Endothelial cell of umbilical vein (primary cell): ENCODE measurements around the gene S1PR4. TPM values are rescaled to one million over a fixed set of nuclear protein-coding genes. Genes with fewer than 3 reads are reported as not detected.
A peak's percentile ranks its signal among the peaks of the same experiment; 100 is the strongest.

Source experiments
- BruUV-seq: library from RNA; stranded (reverse); fragments of 400-500 nt; replicated peaks from 2 replicates; lab custom pipeline; 2021; lab: Mats Ljungman, UMichigan
- CTCF ChIA-PET: fragments of 300-600, 350-600 bp; sonication (Branson Sonifier 250); formaldehyde crosslinking; loops from one replicate; lab custom pipeline; 2021; ENCODE audit warnings: antibody characterized with exemption, inconsistent platforms; lab: Charles Lee
- POLR2A ChIA-PET: fragments of 300-600, 350-600 bp; sonication (Branson Sonifier 250); formaldehyde crosslinking; loops from one replicate; lab custom pipeline; 2021; ENCODE audit warnings: antibody characterized with exemption, inconsistent platforms; lab: Charles Lee
- DNase-seq: peaks from one replicate; pipeline ENCODE4 v3.0.0-alpha.2; 2011; ENCODE audit warnings: low read depth, low spot score
- FAIRE-seq: peaks from 2 replicates; lab custom pipeline; 2011; peaks lifted over from hg19 to GRCh38; lab: Jason Lieb, UNC
- H2AFZ ChIP-seq: 2 replicates; pipeline ENCODE4 v1.6.0; 2012; ENCODE audit warnings: low read depth, low read length, control low read depth, inconsistent platforms
- H3K27ac ChIP-seq: 2 replicates; pipeline ENCODE4 v1.5.1; 2011; ENCODE audit warnings: low read depth, mild to moderate bottlenecking, control low read depth, low read length, moderate library complexity; ENCODE audit not compliant: insufficient read depth
- H3K27me3 ChIP-seq, 2 experiments: 2 replicates each; pipeline versions ENCODE4 v1.6.0 to v1.6.1; 2011; ENCODE audit warnings: low read length in 2 of 2, mixed read lengths in 1 of 2; ENCODE audit not compliant: control insufficient read depth in 2 of 2, insufficient read depth in 2 of 2
- H3K36me3 ChIP-seq, 2 experiments: 2 replicates in 1 of 2; 3 replicates in 1 of 2; pipeline ENCODE4 v1.5.1; 2011; ENCODE audit warnings: low read length in 2 of 2, mild to moderate bottlenecking in 1 of 2, moderate library complexity in 1 of 2; ENCODE audit not compliant: control insufficient read depth in 2 of 2, insufficient read depth in 2 of 2; ENCODE audit errors: extremely low read depth in 1 of 2
- H3K4me1 ChIP-seq: 3 replicates; pipeline ENCODE4 v1.5.1; 2011; ENCODE audit warnings: mild to moderate bottlenecking, low read length; ENCODE audit not compliant: control insufficient read depth, insufficient read depth; ENCODE audit errors: extremely low read depth
- H3K4me2 ChIP-seq: 2 replicates; pipeline ENCODE4 v1.6.1; 2011; ENCODE audit warnings: low read length, control low read depth, mixed read lengths; ENCODE audit not compliant: insufficient read depth
- H3K4me3 ChIP-seq, 3 experiments: fragments of 200-600 bp in 1 of 3; sonication (generic), shearing (Covaris generic) in 1 of 3; replicated peaks in 1 of 3; 2 replicates each; pipeline ENCODE4 v1.5.1; 2011 to 2016; ENCODE audit warnings: control low read depth in 3 of 3, low read length in 3 of 3, mild to moderate bottlenecking in 2 of 3, inconsistent platforms in 1 of 3, low read depth in 1 of 3, moderate library complexity in 1 of 3; ENCODE audit not compliant: insufficient read depth in 1 of 3
- H3K79me2 ChIP-seq: 2 replicates; pipeline ENCODE4 v1.6.0; 2012; ENCODE audit warnings: low read length, inconsistent platforms; ENCODE audit not compliant: control insufficient read depth, insufficient read depth
- H3K9ac ChIP-seq: replicated peaks from 2 replicates; pipeline ENCODE3; 2011; ENCODE audit warnings: low read length, control low read depth; ENCODE audit not compliant: insufficient read depth; ENCODE audit errors: extremely low read depth
- H3K9me1 ChIP-seq: replicated peaks from 3 replicates; pipeline ENCODE4 v1.6.0; 2011; ENCODE audit warnings: mild to moderate bottlenecking, low read length; ENCODE audit not compliant: control insufficient read depth, insufficient read depth; ENCODE audit errors: extremely low read depth
- H3K9me3 ChIP-seq: replicated peaks from 2 replicates; pipeline ENCODE4 v1.5.1; 2012; ENCODE audit warnings: low read length, inconsistent platforms; ENCODE audit not compliant: control insufficient read depth, insufficient read depth
- H4K20me1 ChIP-seq: replicated peaks from 2 replicates; pipeline ENCODE3; 2011; ENCODE audit warnings: mild to moderate bottlenecking, low read length; ENCODE audit not compliant: control insufficient read depth, insufficient read depth; ENCODE audit errors: extremely low read depth
- EZH2 ChIP-seq: IDR thresholded peaks from 2 replicates; pipeline ENCODE4 v1.6.1; 2012; ENCODE audit warnings: borderline replicate concordance, low read depth, mild to moderate bottlenecking, moderate library complexity, low read length, inconsistent platforms; ENCODE audit not compliant: severe bottlenecking
- FOS ChIP-seq: IDR thresholded peaks from 2 replicates; pipeline ENCODE4 v1.6.1; 2011; ENCODE audit warnings: mild to moderate bottlenecking, low read length, moderate library complexity, borderline replicate concordance; ENCODE audit not compliant: insufficient read depth
- GATA2 ChIP-seq: IDR thresholded peaks from 2 replicates; pipeline ENCODE4 v1.7.0; 2011; ENCODE audit warnings: low read depth, mild to moderate bottlenecking, moderate library complexity, mixed read lengths, low read length; ENCODE audit not compliant: insufficient read length, insufficient read depth
- JUN ChIP-seq: IDR thresholded peaks from 2 replicates; pipeline ENCODE4 v1.6.1; 2011; ENCODE audit warnings: borderline replicate concordance, low read depth; ENCODE audit not compliant: insufficient read length, insufficient read depth
- MYC ChIP-seq: IDR thresholded peaks from one replicate; pipeline ENCODE4 v1.6.1; 2011; ENCODE audit warnings: mild to moderate bottlenecking, low read depth, low read length
- POLR2A ChIP-seq: IDR thresholded peaks from 2 replicates; pipeline ENCODE4 v1.6.1; 2012; ENCODE audit warnings: low read depth, mild to moderate bottlenecking, control low read depth, low read length
- POLR2AphosphoS5 ChIP-seq: IDR thresholded peaks from 2 replicates; pipeline ENCODE4 v1.6.1; 2012; ENCODE audit warnings: low read depth, mild to moderate bottlenecking, control low read depth, low read length, moderate library complexity; ENCODE audit not compliant: insufficient read depth
- dilution Hi-C: fragments of 300-500 bp; cut with MboI; formaldehyde crosslinking; loops from one replicate; pipeline ENCODE4 v1.15.0; 2019; ENCODE audit warnings: low sequenced_read_pairs; ENCODE audit not compliant: extremely low pct_ligation_motif_present
- intact Hi-C: fragments of 100-400 bp; cut with micrococcal nuclease; formaldehyde crosslinking; loops from one replicate; pipeline ENCODE4 v1.10.0; 2022
- polyA plus RNA-seq, 4 experiments: library from polyadenylated mRNA; depleted of rRNA in 3 of 4; stranded (reverse) in 3 of 4; unstranded in 1 of 4; fragments of >200 nt; gene quantifications; 2 replicates each; pipeline versions ENCODE4 v1.2.1 to v1.2.3, GENCODE V29; 2011 to 2012; ENCODE audit warnings: missing spikeins in 1 of 4
- total RNA-seq: library from RNA; stranded (reverse); gene quantifications from 2 replicates; pipeline ENCODE4 v1.2.3, GENCODE V29; 2021
- TF ChIP-seq, protein P1 (sequence below): IDR thresholded peaks from 2 replicates; pipeline ENCODE4 v1.6.1; 2011; ENCODE audit not compliant: insufficient read depth, insufficient read length
- TF ChIP-seq, protein P2 (sequence below), 2 donors: IDR thresholded peaks; 1 replicate in 1 of 2; 2 replicates in 1 of 2; pipeline ENCODE4 v1.5.1; 2011; ENCODE audit warnings: low read length in 2 of 2, mild to moderate bottlenecking in 2 of 2, moderate library complexity in 2 of 2, control low read depth in 1 of 2, inconsistent platforms in 1 of 2, low read depth in 1 of 2; ENCODE audit not compliant: insufficient read depth in 1 of 2; ENCODE audit errors: extremely low read depth in 1 of 2

The S1PR4 gene
- total and polyA plus RNA-seq, 2 donors (not counting 3 experiments of a cell fraction or from before 2014, with no cell fraction given), result 1.7 to 2.5 TPM

DNA sequence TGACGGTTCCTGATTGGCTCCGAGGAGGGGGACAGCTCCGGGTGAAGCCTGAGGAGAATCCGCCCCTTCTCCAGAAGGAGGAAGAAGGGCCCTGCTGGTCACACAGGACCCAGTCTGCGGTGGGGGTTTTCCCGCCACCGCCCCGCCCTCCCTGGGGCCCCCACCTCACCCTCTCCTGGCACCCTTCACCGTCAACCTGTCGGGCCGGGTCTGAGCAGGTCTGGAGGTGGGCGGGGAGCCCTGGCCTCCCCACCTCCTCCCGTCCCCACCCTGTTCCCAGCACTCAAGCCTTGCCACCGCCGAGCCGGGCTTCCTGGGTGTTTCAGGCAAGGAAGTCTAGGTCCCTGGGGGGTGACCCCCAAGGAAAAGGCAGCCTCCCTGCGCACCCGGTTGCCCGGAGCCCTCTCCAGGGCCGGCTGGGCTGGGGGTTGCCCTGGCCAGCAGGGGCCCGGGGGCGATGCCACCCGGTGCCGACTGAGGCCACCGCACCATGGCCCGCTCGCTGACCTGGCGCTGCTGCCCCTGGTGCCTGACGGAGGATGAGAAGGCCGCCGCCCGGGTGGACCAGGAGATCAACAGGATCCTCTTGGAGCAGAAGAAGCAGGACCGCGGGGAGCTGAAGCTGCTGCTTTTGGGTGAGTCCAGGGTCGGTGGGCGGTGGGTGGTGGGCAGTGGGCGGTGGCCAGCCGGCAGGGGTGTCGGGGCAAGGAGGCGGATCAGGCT, 42.4 kb upstream of the S1PR4 start, which contains the start of gene GNA15:
GNA15 (plus strand) TSS at position 73 of the 723 bp plus-strand sequence; CDS start at position 491, 418 bp downstream.
- no peaks in the 10 kb centered on the region for H3K79me2 ChIP-seq
- H3K9me3 ChIP-seq, result no peaks in the 10 kb centered on the region
- no peaks in the 10 kb centered on the region for H3K27me3 ChIP-seq
- H3K4me2 ChIP-seq, result no peak within 1 kb of the TSS
- intact Hi-C loops, result no loop called here
- H3K4me3 ChIP-seq, result no peak within 1 kb of the TSS
- DNase-seq (no peak), FAIRE-seq (no peak)
- ChIA-PET CTCF (interaction anchor here (1.3 to 3.1 kb wide), 2 partner anchors 7 to 32 kb away, joined by 3 to 27 read pairs; no protein-coding TSS in a partner anchor), POLR2A (no interaction called here)
- no TSS peak for BruUV-seq
- no peak within 1 kb of the TSS for H3K27ac ChIP-seq
- H2AFZ ChIP-seq, result peak within 1 kb of the TSS; percentile 27
- no peaks in the 10 kb centered on the region for H4K20me1 ChIP-seq
- peaks cover 9% of the 10 kb centered on the region for H3K4me1 ChIP-seq
- no peak for TF ChIP-seq POLR2AphosphoS5
- TF ChIP-seq POLR2A, result no peak
- TF ChIP-seq, protein P1, sequence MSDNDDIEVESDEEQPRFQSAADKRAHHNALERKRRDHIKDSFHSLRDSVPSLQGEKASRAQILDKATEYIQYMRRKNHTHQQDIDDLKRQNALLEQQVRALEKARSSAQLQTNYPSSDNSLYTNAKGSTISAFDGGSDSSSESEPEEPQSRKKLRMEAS, result no peak
- TF ChIP-seq JUN, result no peak
- TF ChIP-seq, protein P2, sequence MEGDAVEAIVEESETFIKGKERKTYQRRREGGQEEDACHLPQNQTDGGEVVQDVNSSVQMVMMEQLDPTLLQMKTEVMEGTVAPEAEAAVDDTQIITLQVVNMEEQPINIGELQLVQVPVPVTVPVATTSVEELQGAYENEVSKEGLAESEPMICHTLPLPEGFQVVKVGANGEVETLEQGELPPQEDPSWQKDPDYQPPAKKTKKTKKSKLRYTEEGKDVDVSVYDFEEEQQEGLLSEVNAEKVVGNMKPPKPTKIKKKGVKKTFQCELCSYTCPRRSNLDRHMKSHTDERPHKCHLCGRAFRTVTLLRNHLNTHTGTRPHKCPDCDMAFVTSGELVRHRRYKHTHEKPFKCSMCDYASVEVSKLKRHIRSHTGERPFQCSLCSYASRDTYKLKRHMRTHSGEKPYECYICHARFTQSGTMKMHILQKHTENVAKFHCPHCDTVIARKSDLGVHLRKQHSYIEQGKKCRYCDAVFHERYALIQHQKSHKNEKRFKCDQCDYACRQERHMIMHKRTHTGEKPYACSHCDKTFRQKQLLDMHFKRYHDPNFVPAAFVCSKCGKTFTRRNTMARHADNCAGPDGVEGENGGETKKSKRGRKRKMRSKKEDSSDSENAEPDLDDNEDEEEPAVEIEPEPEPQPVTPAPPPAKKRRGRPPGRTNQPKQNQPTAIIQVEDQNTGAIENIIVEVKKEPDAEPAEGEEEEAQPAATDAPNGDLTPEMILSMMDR (IDR thresholded peaks at IDR 0.05; ENCODE audit: extremely low read depth in 1 of 2, insufficient read depth in 1 of 2, low read depth in 1 of 2, low read length in 2 of 2), result no peak
- TF ChIP-seq GATA2, result no peak
- no peak for TF ChIP-seq EZH2
- TF ChIP-seq FOS, result no peak
- TF ChIP-seq MYC, result no peak
- no peaks in the 10 kb centered on the region for H3K36me3 ChIP-seq
- no peak within 1 kb of the TSS for H3K9ac ChIP-seq
- no peaks in the 10 kb centered on the region for H3K9me1 ChIP-seq
- dilution Hi-C loops, result no loop called here
